ENCODE results near the gene ZNF219. TPM values are rescaled to one million over a fixed set of nuclear protein-coding genes. Genes with fewer than 3 reads are reported as not detected.

ZNF219 gene
- total RNA-seq, 3 donors from 2014 or later, result 5.5 to 7.0 (median 6.5) TPM

DNA sequence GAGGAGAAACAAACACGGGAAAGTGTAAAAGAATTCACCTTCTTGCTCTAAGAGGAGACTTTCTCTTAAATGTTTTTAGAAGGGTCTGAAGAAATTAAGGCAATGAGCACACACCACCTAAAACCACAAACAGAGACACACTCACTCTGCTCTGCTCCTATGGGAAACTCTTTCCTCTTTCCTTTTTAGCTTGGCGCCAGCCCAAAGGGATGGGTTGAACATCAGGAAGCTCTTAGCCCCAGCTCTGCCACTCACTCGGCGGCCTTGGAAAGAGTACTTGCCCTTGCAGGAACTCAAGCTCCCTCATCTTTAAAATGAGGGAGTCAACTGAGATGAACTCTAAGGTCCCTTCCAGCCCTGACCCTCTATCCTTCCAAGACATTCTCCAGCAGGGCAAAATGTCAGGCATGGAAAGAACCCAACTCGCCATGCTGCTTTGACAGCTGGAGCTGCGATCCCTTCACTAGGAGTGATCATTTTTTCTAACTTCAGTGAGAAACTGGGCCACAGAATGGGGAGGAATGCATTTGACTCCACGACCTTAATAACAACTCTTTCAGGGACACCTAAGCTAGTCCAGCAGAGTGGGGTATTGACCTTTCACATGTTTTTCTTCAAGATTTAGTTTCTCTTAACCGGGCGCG is 41.8 kb downstream of the ZNF219 start:
- H3K4me1 Mint-ChIP-seq (ENCODE audit: low read depth), result no peaks in the 10 kb centered on the region

DNA sequence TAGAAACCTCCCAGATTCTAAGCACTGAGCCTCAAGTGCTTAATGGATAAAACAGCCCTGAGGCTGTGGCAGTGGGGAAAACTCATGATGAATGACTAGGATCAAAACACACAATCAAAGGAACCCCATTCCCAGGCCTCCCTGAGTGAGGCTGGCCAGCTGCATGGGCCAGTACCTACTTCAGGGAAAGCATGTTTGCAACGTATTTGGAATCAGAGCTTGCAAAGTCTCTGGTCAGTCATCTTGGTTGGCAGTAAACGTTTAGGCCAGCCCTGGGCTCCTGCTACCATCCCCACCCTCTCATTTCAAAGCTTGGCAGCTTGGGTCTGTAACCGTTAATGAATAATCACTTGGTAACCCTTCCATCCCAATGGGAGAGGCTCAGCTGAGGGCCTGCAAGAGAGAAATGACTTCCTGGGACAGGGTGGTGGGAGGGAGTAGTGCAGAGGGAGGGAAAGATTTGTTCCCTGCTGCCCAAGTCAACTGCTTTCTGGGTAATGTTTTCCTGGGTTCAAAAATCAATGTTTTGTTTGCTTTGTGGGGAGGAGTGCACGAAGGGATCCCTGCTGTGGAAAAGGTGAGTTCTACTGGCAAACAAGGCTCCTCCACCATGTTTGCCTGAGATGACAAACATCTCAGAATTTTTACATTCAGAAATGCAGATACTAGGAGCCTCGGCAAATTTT is 42.9 kb downstream of the ZNF219 start:
- H3K4me1 Mint-ChIP-seq (ENCODE audit: low read depth), result no peaks in the 10 kb centered on the region
- H3K27me3 Mint-ChIP-seq (ENCODE audit: low read depth), result peaks cover 5% of the 10 kb centered on the region
- no peaks in the 10 kb centered on the region for H3K36me3 Mint-ChIP-seq (ENCODE audit: insufficient read depth)
- no peak overlapping the region for H3K4me3 Mint-ChIP-seq
- no peak for ATAC-seq
- H3K9me3 Mint-ChIP-seq, result no peaks in the 10 kb centered on the region
- no peak for DNase-seq

More for the DNA sequence above, 41.8 kb downstream of the ZNF219 start:
- Mint-ChIP-seq H3K9me3 (no peaks in the 10 kb centered on the region), H3K36me3 (ENCODE audit: insufficient read depth) (no peaks in the 10 kb centered on the region), H3K27me3 (ENCODE audit: low read depth) (peaks cover 8% of the 10 kb centered on the region), H3K4me3 (no peak overlapping the region)
- DNase-seq (no peak), ATAC-seq (no peak)

DNA sequence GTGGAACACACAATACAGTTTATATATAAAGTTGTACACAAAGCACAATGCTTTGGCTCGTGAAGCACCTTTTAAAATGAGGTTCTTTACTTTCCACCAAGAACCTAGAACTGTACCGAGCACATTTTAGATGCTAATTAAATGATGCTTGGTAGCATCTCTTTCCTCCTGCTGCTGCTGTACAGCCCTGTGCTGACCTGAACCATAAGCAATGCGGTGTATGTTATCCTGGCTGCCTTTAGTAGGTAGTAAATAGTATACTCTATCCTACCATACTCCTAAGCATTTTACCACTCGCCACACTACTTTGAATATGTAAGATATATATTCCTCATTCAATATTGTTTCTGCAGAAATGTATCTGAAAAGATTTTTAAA is 43.7 kb downstream of the ZNF219 start:
- ATAC-seq, result no peak
- Mint-ChIP-seq H3K27me3 (ENCODE audit: low read depth) (peaks cover 4% of the 10 kb centered on the region), H3K4me1 (ENCODE audit: low read depth) (no peaks in the 10 kb centered on the region), H3K4me3 (no peak overlapping the region), H3K9me3 (no peaks in the 10 kb centered on the region), H3K36me3 (ENCODE audit: insufficient read depth) (no peaks in the 10 kb centered on the region)
- DNase-seq, result no peak

- H3K4me3 Mint-ChIP-seq, result no peak overlapping the region
- ATAC-seq, result peak in 1 of 2 donors; percentile 23
- peaks cover 4% of the 10 kb centered on the region for H3K27me3 Mint-ChIP-seq (ENCODE audit: low read depth)
- DNase-seq, result no peak
- H3K4me1 Mint-ChIP-seq (ENCODE audit: low read depth), result no peaks in the 10 kb centered on the region
- H3K9me3 Mint-ChIP-seq, result no peaks in the 10 kb centered on the region
- H3K36me3 Mint-ChIP-seq (ENCODE audit: insufficient read depth), result no peaks in the 10 kb centered on the region
Observed at GRCh38 chr14:21054123-21054767, 44.2 kb downstream of the ZNF219 start.

DNA sequence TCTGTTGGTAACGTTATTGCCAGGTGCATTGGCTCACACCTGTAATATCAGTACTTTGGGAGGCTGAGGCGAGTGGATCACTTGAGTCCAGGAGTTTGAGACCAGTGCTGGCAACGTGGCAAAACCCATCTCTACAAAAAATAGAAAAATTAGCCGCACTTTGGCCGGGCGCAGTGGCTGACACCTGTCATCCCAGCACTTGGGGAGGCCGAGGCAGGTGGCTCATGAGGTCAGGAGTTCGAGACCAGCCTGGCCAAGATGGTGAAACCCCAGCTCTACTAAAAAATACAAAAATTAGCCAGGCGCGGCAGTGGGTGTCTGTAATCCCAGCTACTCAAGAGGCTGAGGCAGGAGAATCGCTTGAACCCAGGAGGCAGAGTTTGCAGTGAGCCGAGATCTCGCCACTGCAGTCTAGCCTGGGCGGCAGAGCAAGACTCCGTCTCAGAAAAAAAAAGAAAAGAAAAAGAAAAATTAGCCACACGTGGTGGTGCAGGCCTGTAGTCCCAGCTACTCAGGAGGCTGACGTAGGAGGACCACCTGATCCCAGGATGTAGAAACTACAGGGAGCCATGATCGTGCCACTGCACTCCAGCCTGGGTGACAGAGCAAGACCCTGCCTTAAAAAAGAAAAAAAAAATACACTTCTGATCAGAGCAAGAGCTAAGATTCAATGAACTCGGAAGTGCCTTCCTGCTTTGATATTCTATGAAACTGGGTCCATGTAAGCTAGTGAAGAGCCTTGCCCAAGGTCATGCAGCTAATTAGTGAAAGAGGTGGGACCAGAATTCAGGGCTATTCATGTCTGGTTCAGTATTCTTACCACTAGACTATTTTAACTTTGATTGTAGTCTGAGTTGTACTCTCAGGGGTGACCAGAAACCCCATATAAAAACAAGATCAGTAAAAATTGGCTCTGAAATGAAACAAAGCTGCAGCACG is 45.0 kb downstream of the ZNF219 start:
- DNase-seq, result no peak
- no peak for ATAC-seq
- no peak overlapping the region for H3K4me3 Mint-ChIP-seq
- H3K9me3 Mint-ChIP-seq, result no peaks in the 10 kb centered on the region
- H3K4me1 Mint-ChIP-seq (ENCODE audit: low read depth), result no peaks in the 10 kb centered on the region
- H3K36me3 Mint-ChIP-seq (ENCODE audit: insufficient read depth), result no peaks in the 10 kb centered on the region
- H3K27me3 Mint-ChIP-seq (ENCODE audit: low read depth), result peaks cover 7% of the 10 kb centered on the region

- Mint-ChIP-seq H3K9me3 (no peaks in the 10 kb centered on the region), H3K4me1 (ENCODE audit: low read depth) (no peaks in the 10 kb centered on the region), H3K36me3 (ENCODE audit: insufficient read depth) (no peaks in the 10 kb centered on the region), H3K27me3 (ENCODE audit: low read depth) (peaks cover 8% of the 10 kb centered on the region), H3K4me3 (no peak overlapping the region)
- no peak for DNase-seq
- ATAC-seq, result no peak
Observed at GRCh38 chr14:21050597-21050996, 47.9 kb downstream of the ZNF219 start.

DNA sequence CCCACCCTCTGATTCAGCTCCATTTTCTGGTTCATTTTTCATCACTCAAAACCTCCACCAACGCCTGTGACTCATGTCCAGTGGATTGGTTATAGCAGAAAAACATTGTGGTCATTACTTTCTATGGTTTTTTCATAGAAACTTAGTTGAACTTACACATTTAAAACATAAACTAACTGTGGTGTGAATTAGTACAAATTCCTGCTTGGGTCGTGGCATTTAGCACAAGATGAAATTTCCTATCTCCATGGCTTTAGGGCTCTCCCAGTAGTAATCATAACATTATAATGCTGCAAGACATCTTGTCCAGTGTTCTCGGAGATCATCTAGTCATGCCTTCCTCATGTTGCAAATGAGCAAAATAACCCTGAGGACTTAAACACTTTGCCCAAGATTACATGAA is 49.2 kb downstream of the ZNF219 start:
- H3K4me1 Mint-ChIP-seq (ENCODE audit: low read depth), result peaks cover 8% of the 10 kb centered on the region
- DNase-seq (no peak), ATAC-seq (no peak)
- H3K4me3 Mint-ChIP-seq, result no peak overlapping the region
- peaks cover 10% of the 10 kb centered on the region for H3K27me3 Mint-ChIP-seq (ENCODE audit: low read depth)
- no peaks in the 10 kb centered on the region for H3K9me3 Mint-ChIP-seq
- no peaks in the 10 kb centered on the region for H3K36me3 Mint-ChIP-seq (ENCODE audit: insufficient read depth)

- H3K9me3 Mint-ChIP-seq, result no peaks in the 10 kb centered on the region
- ATAC-seq (no peak), DNase-seq (no peak)
- H3K4me1 Mint-ChIP-seq (ENCODE audit: low read depth), result peaks cover 10% of the 10 kb centered on the region
- no peak overlapping the region for H3K4me3 Mint-ChIP-seq
- H3K27me3 Mint-ChIP-seq (ENCODE audit: low read depth), result peaks cover 10% of the 10 kb centered on the region
- no peaks in the 10 kb centered on the region for H3K36me3 Mint-ChIP-seq (ENCODE audit: insufficient read depth)
Observed at GRCh38 chr14:21048638-21049037, 49.8 kb downstream of the ZNF219 start.

- no peaks in the 10 kb centered on the region for H3K9me3 Mint-ChIP-seq
- H3K27me3 Mint-ChIP-seq (ENCODE audit: low read depth), result peaks cover 13% of the 10 kb centered on the region
- ATAC-seq (no peak), DNase-seq (no peak)
- no peak overlapping the region for H3K4me3 Mint-ChIP-seq
- H3K36me3 Mint-ChIP-seq (ENCODE audit: insufficient read depth), result no peaks in the 10 kb centered on the region
- peaks cover 12% of the 10 kb centered on the region for H3K4me1 Mint-ChIP-seq (ENCODE audit: low read depth)
Observed at GRCh38 chr14:21047378-21047781, 51.1 kb downstream of the ZNF219 start.

DNA sequence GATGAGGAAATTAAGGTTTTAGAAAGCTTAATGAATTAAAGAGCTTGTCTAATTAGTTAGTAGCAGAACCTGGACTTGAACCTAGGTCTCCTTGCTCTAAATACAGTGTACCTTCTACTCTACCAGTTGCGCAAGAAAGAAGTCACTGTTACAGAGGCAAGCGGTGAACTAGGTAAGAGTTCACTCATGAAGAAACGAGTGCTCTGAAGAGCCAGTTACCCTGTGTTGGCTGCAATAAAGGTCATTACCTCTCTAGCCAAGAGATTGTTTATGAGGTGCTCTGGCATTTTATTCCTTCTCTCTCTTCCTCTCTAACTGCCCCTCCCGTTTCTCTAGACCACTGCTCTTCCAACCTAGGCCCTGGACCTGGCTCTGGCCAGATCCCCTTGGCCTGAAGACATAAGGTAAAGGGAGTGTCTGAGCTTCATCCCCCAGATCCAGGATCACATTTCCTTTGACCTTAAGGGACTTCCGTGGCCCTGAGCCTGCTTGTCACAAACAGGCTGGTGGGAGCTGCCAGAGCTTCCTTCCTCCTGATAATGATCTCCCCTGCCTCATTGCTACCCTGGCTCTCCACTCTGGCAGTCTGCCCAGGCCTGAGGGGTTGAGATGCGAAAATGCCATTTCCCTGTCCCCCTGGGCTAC is 54.4 kb downstream of the ZNF219 start:
- DNase-seq (no peak), ATAC-seq (no peak)
- Mint-ChIP-seq H3K4me3 (no peak overlapping the region), H3K36me3 (ENCODE audit: insufficient read depth) (no peaks in the 10 kb centered on the region), H3K9me3 (no peaks in the 10 kb centered on the region), H3K4me1 (ENCODE audit: low read depth) (peaks cover 12% of the 10 kb centered on the region), H3K27me3 (ENCODE audit: low read depth) (peaks cover 9% of the 10 kb centered on the region)

GRCh38 chr14:21043387-21043973 is 55.0 kb downstream of the ZNF219 start:
- no peaks in the 10 kb centered on the region for H3K36me3 Mint-ChIP-seq (ENCODE audit: insufficient read depth)
- peaks cover 7% of the 10 kb centered on the region for H3K27me3 Mint-ChIP-seq (ENCODE audit: low read depth)
- no peaks in the 10 kb centered on the region for H3K9me3 Mint-ChIP-seq
- ATAC-seq (no peak), DNase-seq (no peak)
- no peak overlapping the region for H3K4me3 Mint-ChIP-seq
- H3K4me1 Mint-ChIP-seq (ENCODE audit: low read depth), result peaks cover 12% of the 10 kb centered on the region

DNA sequence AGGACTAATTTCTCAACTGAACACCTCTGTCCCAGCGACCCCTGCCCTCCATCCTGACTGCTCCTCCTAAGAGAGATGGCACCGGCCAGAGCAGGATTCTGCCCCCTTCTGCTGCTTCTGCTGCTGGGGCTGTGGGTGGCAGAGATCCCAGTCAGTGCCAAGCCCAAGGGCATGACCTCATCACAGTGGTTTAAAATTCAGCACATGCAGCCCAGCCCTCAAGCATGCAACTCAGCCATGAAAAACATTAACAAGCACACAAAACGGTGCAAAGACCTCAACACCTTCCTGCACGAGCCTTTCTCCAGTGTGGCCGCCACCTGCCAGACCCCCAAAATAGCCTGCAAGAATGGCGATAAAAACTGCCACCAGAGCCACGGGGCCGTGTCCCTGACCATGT is 55.5 kb downstream of the ZNF219 start:
- Mint-ChIP-seq H3K9me3 (no peaks in the 10 kb centered on the region), H3K4me3 (no peak overlapping the region), H3K4me1 (ENCODE audit: low read depth) (peaks cover 12% of the 10 kb centered on the region), H3K27me3 (ENCODE audit: low read depth) (peaks cover 5% of the 10 kb centered on the region), H3K36me3 (ENCODE audit: insufficient read depth) (no peaks in the 10 kb centered on the region)
- ATAC-seq, result no peak
- no peak for DNase-seq

DNA sequence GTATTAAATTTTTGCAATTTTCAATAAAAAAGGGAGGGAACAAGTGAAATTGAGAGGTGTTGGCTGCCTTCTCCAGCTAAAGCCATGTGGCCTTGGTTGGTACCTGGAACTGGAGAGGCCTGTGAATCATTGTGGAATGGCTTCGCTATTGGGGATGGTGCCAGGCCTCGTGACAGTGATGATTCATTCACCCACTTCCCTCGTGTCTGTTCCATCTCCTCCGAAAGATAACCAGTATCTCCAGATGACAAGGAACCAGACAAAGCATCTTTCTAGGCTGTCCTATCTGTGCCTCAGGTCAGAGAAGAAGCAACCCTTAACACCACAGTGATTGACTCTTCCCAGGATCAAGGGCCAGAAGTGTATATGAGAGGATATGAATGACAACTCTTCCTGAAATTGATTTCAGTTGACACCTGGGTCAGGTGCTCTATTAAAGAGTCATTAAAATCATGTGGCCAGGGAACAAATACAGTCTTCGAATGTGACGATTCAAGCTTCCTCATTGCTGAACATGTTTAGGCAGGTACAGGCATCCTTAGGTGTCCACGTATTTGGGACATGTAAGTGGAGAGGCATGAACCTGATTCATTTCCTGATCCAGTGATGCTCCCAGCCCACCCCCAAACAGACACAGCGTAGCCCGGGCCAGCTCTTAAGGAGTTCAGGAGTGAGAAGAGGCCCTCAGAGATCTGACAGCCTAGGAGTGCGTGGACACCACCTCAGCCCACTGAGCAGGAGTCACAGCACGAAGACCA is 56.6 kb downstream of the ZNF219 start, which contains the start of gene RNASE7:
TSS of gene RNASE7 (plus strand) at position 687 of the 758 bp plus-strand sequence. CDS start 631 bp downstream, outside the sequence.
- Mint-ChIP-seq H3K4me3 (no peak within 1 kb of the TSS), H3K4me1 (ENCODE audit: low read depth) (peaks cover 12% of the 10 kb centered on the region), H3K36me3 (ENCODE audit: insufficient read depth) (no peaks in the 10 kb centered on the region), H3K9me3 (no peaks in the 10 kb centered on the region), H3K27me3 (ENCODE audit: low read depth) (peaks cover 5% of the 10 kb centered on the region)
- ATAC-seq (no peak), DNase-seq (no peak)
